OCI-LY7 (cell line): ENCODE measurements around the gene WDFY2. TPM values are rescaled to one million over a fixed set of nuclear protein-coding genes. Genes with fewer than 3 reads are reported as not detected.

ENCODE experiments used
- BruUV-seq: library from RNA; stranded (reverse); fragments of 400-500 nt; replicated peaks from 2 replicates; lab custom pipeline; 2021; lab: Mats Ljungman, UMichigan
- CTCF ChIA-PET: fragments of 300-600 bp; sonication (Branson Sonifier 250); formaldehyde crosslinking; loops from one replicate; lab custom pipeline; 2022; ENCODE audit warnings: antibody characterized with exemption; ENCODE audit not compliant: unreplicated experiment; lab: Charles Lee
- POLR2A ChIA-PET: fragments of 300-600 bp; sonication (Branson Sonifier 250); formaldehyde crosslinking; loops from one replicate; lab custom pipeline; 2022; ENCODE audit warnings: antibody characterized with exemption; lab: Charles Lee
- DNase-seq: peaks from one replicate; pipeline ENCODE4 v3.0.0-alpha.2; 2015; ENCODE audit warnings: low spot score
- H2AFZ ChIP-seq: fragments of 200-600 bp; sonication (generic), shearing (Covaris generic); 2 replicates; pipeline ENCODE4 v1.6.1; 2014; ENCODE audit warnings: mild to moderate bottlenecking, antibody characterized with exemption, low read length, moderate library complexity
- H3K27ac ChIP-seq: fragments of 200-600 bp; sonication (generic); 2 replicates; pipeline ENCODE4 v1.5.1; 2014; ENCODE audit warnings: mixed run types, low read depth, mild to moderate bottlenecking, moderate library complexity, low read length, inconsistent platforms; ENCODE audit not compliant: poor library complexity, severe bottlenecking
- H3K36me3 ChIP-seq: fragments of 200-600 bp; sonication (generic); 2 replicates; pipeline ENCODE4 v1.6.1; 2014; ENCODE audit warnings: mild to moderate bottlenecking, antibody characterized with exemption, low read length, moderate library complexity, mixed read lengths; ENCODE audit not compliant: insufficient read depth
- H3K4me1 ChIP-seq: fragments of 200-600 bp; sonication (generic); 2 replicates; pipeline ENCODE4 v1.5.1; 2014; ENCODE audit warnings: mild to moderate bottlenecking, low read length; ENCODE audit not compliant: insufficient read depth, poor library complexity, severe bottlenecking
- H3K4me2 ChIP-seq: fragments of 200-600 bp; sonication (generic); 2 replicates; pipeline ENCODE4 v1.6.1; 2014; ENCODE audit warnings: mild to moderate bottlenecking, low read length
- H3K4me3 ChIP-seq: fragments of 200-600 bp; sonication (generic); 2 replicates; pipeline ENCODE4 v1.5.1; 2014; ENCODE audit warnings: mild to moderate bottlenecking, low read depth, low read length; ENCODE audit not compliant: poor library complexity, severe bottlenecking
- H3K79me2 ChIP-seq: fragments of 200-600 bp; sonication (generic); 2 replicates; pipeline ENCODE4 v1.6.1; 2016; ENCODE audit warnings: low read depth, mild to moderate bottlenecking, low read length, moderate library complexity, mixed read lengths; ENCODE audit not compliant: insufficient read depth
- H3K9me2 ChIP-seq: fragments of 200-600 bp; sonication (generic); 2 replicates; pipeline ENCODE4 v1.6.1; 2016; ENCODE audit warnings: mild to moderate bottlenecking, low read length, mixed read lengths; ENCODE audit not compliant: insufficient read depth
- H3K9me3 ChIP-seq: fragments of 200-600 bp; sonication (generic); 2 replicates; pipeline ENCODE4 v1.6.1; 2014; ENCODE audit warnings: mild to moderate bottlenecking, mixed run types, low read length, mixed read lengths
- H4K20me1 ChIP-seq: fragments of 200-600 bp; sonication (generic); 2 replicates; pipeline ENCODE4 v1.6.1; 2014; ENCODE audit warnings: mild to moderate bottlenecking, antibody characterized with exemption, low read length, moderate library complexity, mixed read lengths; ENCODE audit not compliant: insufficient read depth
- CTCF ChIP-seq: fragments of 200-600 bp; sonication (generic); conservative IDR thresholded peaks from 2 replicates; pipeline ENCODE4 v1.5.1; 2014; ENCODE audit warnings: mild to moderate bottlenecking, antibody characterized with exemption, low read length, moderate library complexity, mixed read lengths
- EZH2phosphoT487 ChIP-seq: fragments of 200-600 bp; sonication (generic); IDR thresholded peaks from 2 replicates; pipeline ENCODE4 v1.6.1; 2018; ENCODE audit warnings: low read depth, borderline replicate concordance, mild to moderate bottlenecking, mixed run types, antibody characterized with exemption, low read length, moderate library complexity, mixed read lengths
- intact Hi-C: fragments of 100-400 bp; cut with micrococcal nuclease; formaldehyde crosslinking; loops from one replicate; pipeline ENCODE4 v1.10.0; 2022; ENCODE audit not compliant: unreplicated experiment
- total RNA-seq, 2 experiments: library from RNA; depleted of rRNA in 1 of 2; stranded (reverse); fragments of >200 nt in 1 of 2; shearing (Covaris generic) in 1 of 2; gene quantifications; 2 replicates each; pipeline ENCODE4 v1.2.3, GENCODE V29; 2014 to 2022

The WDFY2 gene
- total RNA-seq, 2 experiments from 2014 or later = 6.4 to 18.1 TPM

- Histone ChIP-seq H4K20me1 (no peaks in the 10 kb centered on the region), H3K36me3 (no peaks in the 10 kb centered on the region), H3K4me2 (no peak overlapping the region), H3K4me3 (no peak overlapping the region), H3K79me2 (no peaks in the 10 kb centered on the region), H3K9me2 (no peaks in the 10 kb centered on the region), H3K4me1 (peaks cover 9% of the 10 kb centered on the region), H3K9me3 (no peaks in the 10 kb centered on the region), H3K27ac (no peak overlapping the region), H2AFZ (no peak overlapping the region)
- ChIA-PET CTCF (no interaction called here), POLR2A (interaction anchor here (0.6 to 1.2 kb wide), 5 partner anchors 9 to 303 kb away, joined by 3 to 7 read pairs (median 3); no protein-coding TSS in a partner anchor)
- no TSS peak for BruUV-seq
- TF ChIP-seq CTCF (no peak), EZH2phosphoT487 (no peak)
- intact Hi-C loops = no loop called here
- no peak for DNase-seq
Measured at GRCh38 chr13:51632591-51633362, 48.5 kb downstream of the WDFY2 start.

- no peak overlapping the region for H2AFZ ChIP-seq
- POLR2A ChIA-PET = interaction anchor here (0.6 kb wide), 2 partner anchors 16 to 70 kb away, joined by 3 read pairs; no protein-coding TSS in a partner anchor
- no peak for TF ChIP-seq EZH2phosphoT487
- no peak for TF ChIP-seq CTCF
- no peaks in the 10 kb centered on the region for H3K79me2 ChIP-seq
- no peak overlapping the region for H3K27ac ChIP-seq
- no peak for DNase-seq
- H3K4me2 ChIP-seq = peak overlapping the region; percentile 25; the same call in 1 of the 2 replicates
- no peak overlapping the region for H3K4me3 ChIP-seq
- H4K20me1 ChIP-seq = no peaks in the 10 kb centered on the region
- H3K9me2 ChIP-seq = no peaks in the 10 kb centered on the region
- peaks cover 9% of the 10 kb centered on the region for H3K4me1 ChIP-seq
- intact Hi-C loops = no loop called here
- no TSS peak for BruUV-seq
- H3K9me3 ChIP-seq = no peaks in the 10 kb centered on the region
- CTCF ChIA-PET = no interaction called here
- H3K36me3 ChIP-seq = no peaks in the 10 kb centered on the region
Measured at GRCh38 chr13:51635137-51635878, 51.0 kb downstream of the WDFY2 start.
